OCI-LY7 (cell line): ENCODE results near the gene KANSL1L. TPM values are rescaled to one million over a fixed set of nuclear protein-coding genes. Genes with fewer than 3 reads are reported as not detected.
"Not testable (repeated sequence)": the region's sequence is repeated elsewhere in the genome, so short reads cannot be mapped to it uniquely, and the experiment has no call there.

Experiments used
- BruUV-seq: library from RNA; stranded (reverse); fragments of 400-500 nt; replicated peaks from 2 replicates; lab custom pipeline; 2021; lab: Mats Ljungman, UMichigan
- CTCF ChIA-PET: fragments of 300-600 bp; sonication (Branson Sonifier 250); formaldehyde crosslinking; loops from one replicate; lab custom pipeline; 2022; ENCODE audit warnings: antibody characterized with exemption; ENCODE audit not compliant: unreplicated experiment; lab: Charles Lee
- POLR2A ChIA-PET: fragments of 300-600 bp; sonication (Branson Sonifier 250); formaldehyde crosslinking; loops from one replicate; lab custom pipeline; 2022; ENCODE audit warnings: antibody characterized with exemption; lab: Charles Lee
- DNase-seq: peaks from one replicate; pipeline ENCODE4 v3.0.0-alpha.2; 2015; ENCODE audit warnings: low spot score
- H2AFZ ChIP-seq: fragments of 200-600 bp; sonication (generic), shearing (Covaris generic); 2 replicates; pipeline ENCODE4 v1.6.1; 2014; ENCODE audit warnings: mild to moderate bottlenecking, antibody characterized with exemption, low read length, moderate library complexity
- H3K27ac ChIP-seq: fragments of 200-600 bp; sonication (generic); 2 replicates; pipeline ENCODE4 v1.5.1; 2014; ENCODE audit warnings: mixed run types, low read depth, mild to moderate bottlenecking, moderate library complexity, low read length, inconsistent platforms; ENCODE audit not compliant: poor library complexity, severe bottlenecking
- H3K36me3 ChIP-seq: fragments of 200-600 bp; sonication (generic); 2 replicates; pipeline ENCODE4 v1.6.1; 2014; ENCODE audit warnings: mild to moderate bottlenecking, antibody characterized with exemption, low read length, moderate library complexity, mixed read lengths; ENCODE audit not compliant: insufficient read depth
- H3K4me1 ChIP-seq: fragments of 200-600 bp; sonication (generic); 2 replicates; pipeline ENCODE4 v1.5.1; 2014; ENCODE audit warnings: mild to moderate bottlenecking, low read length; ENCODE audit not compliant: insufficient read depth, poor library complexity, severe bottlenecking
- H3K4me2 ChIP-seq: fragments of 200-600 bp; sonication (generic); 2 replicates; pipeline ENCODE4 v1.6.1; 2014; ENCODE audit warnings: mild to moderate bottlenecking, low read length
- H3K4me3 ChIP-seq: fragments of 200-600 bp; sonication (generic); 2 replicates; pipeline ENCODE4 v1.5.1; 2014; ENCODE audit warnings: mild to moderate bottlenecking, low read depth, low read length; ENCODE audit not compliant: poor library complexity, severe bottlenecking
- H3K79me2 ChIP-seq: fragments of 200-600 bp; sonication (generic); 2 replicates; pipeline ENCODE4 v1.6.1; 2016; ENCODE audit warnings: low read depth, mild to moderate bottlenecking, low read length, moderate library complexity, mixed read lengths; ENCODE audit not compliant: insufficient read depth
- H3K9me2 ChIP-seq: fragments of 200-600 bp; sonication (generic); 2 replicates; pipeline ENCODE4 v1.6.1; 2016; ENCODE audit warnings: mild to moderate bottlenecking, low read length, mixed read lengths; ENCODE audit not compliant: insufficient read depth
- H3K9me3 ChIP-seq: fragments of 200-600 bp; sonication (generic); 2 replicates; pipeline ENCODE4 v1.6.1; 2014; ENCODE audit warnings: mild to moderate bottlenecking, mixed run types, low read length, mixed read lengths
- H4K20me1 ChIP-seq: fragments of 200-600 bp; sonication (generic); 2 replicates; pipeline ENCODE4 v1.6.1; 2014; ENCODE audit warnings: mild to moderate bottlenecking, antibody characterized with exemption, low read length, moderate library complexity, mixed read lengths; ENCODE audit not compliant: insufficient read depth
- CTCF ChIP-seq: fragments of 200-600 bp; sonication (generic); conservative IDR thresholded peaks from 2 replicates; pipeline ENCODE4 v1.5.1; 2014; ENCODE audit warnings: mild to moderate bottlenecking, antibody characterized with exemption, low read length, moderate library complexity, mixed read lengths
- EZH2phosphoT487 ChIP-seq: fragments of 200-600 bp; sonication (generic); IDR thresholded peaks from 2 replicates; pipeline ENCODE4 v1.6.1; 2018; ENCODE audit warnings: low read depth, borderline replicate concordance, mild to moderate bottlenecking, mixed run types, antibody characterized with exemption, low read length, moderate library complexity, mixed read lengths
- intact Hi-C: fragments of 100-400 bp; cut with micrococcal nuclease; formaldehyde crosslinking; loops from one replicate; pipeline ENCODE4 v1.10.0; 2022; ENCODE audit not compliant: unreplicated experiment
- total RNA-seq, 2 experiments: library from RNA; depleted of rRNA in 1 of 2; stranded (reverse); fragments of >200 nt in 1 of 2; shearing (Covaris generic) in 1 of 2; gene quantifications; 2 replicates each; pipeline ENCODE4 v1.2.3, GENCODE V29; 2014 to 2022

Gene KANSL1L
- total RNA-seq, 2 experiments from 2014 or later = 22.0 to 22.9 TPM

DNA sequence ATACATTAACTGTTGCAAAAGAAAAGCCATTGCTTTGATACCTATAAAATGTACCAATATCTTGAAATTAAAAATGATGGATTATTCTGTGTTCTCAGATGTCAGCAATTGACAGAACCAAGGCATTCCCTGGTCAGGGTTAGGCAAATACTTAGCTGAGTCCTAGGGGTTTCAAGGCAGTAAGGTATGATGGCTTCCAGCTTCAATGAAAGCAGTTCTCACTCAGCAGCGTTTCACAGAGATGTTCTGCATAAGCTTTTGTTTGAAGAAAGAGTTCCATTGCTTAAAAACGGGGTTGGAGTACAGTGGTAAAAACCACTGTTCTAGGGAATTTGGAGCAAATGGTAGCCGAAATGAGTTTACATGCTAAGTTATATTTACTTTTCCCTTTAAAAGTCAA is 17.0 kb upstream of the KANSL1L start:
- no peak overlapping the region for H3K4me3 ChIP-seq
- no peaks in the 10 kb centered on the region for H4K20me1 ChIP-seq
- intact Hi-C loops = no loop called here
- no TSS peak for BruUV-seq
- no peaks in the 10 kb centered on the region for H3K4me1 ChIP-seq
- 0 out of 2 replicates have a peak, but pooled peaks cover 4% of the 10 kb centered on the region for H3K9me3 ChIP-seq
- POLR2A ChIA-PET = interaction anchor here (0.9 to 1.0 kb wide), 3 partner anchors 16 to 27 kb away, joined by 3 read pairs; no protein-coding TSS in a partner anchor
- CTCF ChIA-PET = no interaction called here
- no peaks in the 10 kb centered on the region; the same call in 1 of the 2 replicates for H3K36me3 ChIP-seq
- no peak overlapping the region for H3K27ac ChIP-seq
- H2AFZ ChIP-seq = no peak overlapping the region
- TF ChIP-seq EZH2phosphoT487 (no peak), CTCF (no peak)
- H3K79me2 ChIP-seq = no peaks in the 10 kb centered on the region
- no peaks in the 10 kb centered on the region for H3K9me2 ChIP-seq
- no peak for DNase-seq
- no peak overlapping the region for H3K4me2 ChIP-seq

GRCh38 chr2:210183936-210184335 is 12.7 kb upstream of the KANSL1L start:
- H3K9me3 ChIP-seq, BruUV-seq, H3K27ac ChIP-seq, CTCF ChIA-PET, H2AFZ ChIP-seq, DNase-seq, H3K4me2 ChIP-seq, H4K20me1 ChIP-seq, H3K79me2 ChIP-seq, intact Hi-C loops, H3K36me3 ChIP-seq, H3K4me3 ChIP-seq, H3K9me2 ChIP-seq: not testable (repeated sequence)
- POLR2A ChIA-PET = interaction anchor here (1.0 kb wide), 1 partner anchor 9 kb away, joined by 3 read pairs; no protein-coding TSS in a partner anchor
- H3K4me1 ChIP-seq = peaks cover 22% of the 10 kb centered on the region

GRCh38 chr2:210181606-210182088 is 10.4 kb upstream of the KANSL1L start:
- intact Hi-C loops, H4K20me1 ChIP-seq, H3K9me3 ChIP-seq, CTCF ChIA-PET, BruUV-seq, H3K9me2 ChIP-seq, H3K27ac ChIP-seq, H3K36me3 ChIP-seq, H3K79me2 ChIP-seq, H3K4me3 ChIP-seq: not testable (repeated sequence)
- peak; percentile 60 for DNase-seq
- POLR2A ChIA-PET = interaction anchor here (2.8 kb wide), 1 partner anchor 9 kb away, joined by 14 read pairs; the partner anchor contains the start of gene KANSL1L
- Histone ChIP-seq H3K4me1 (peaks cover 22% of the 10 kb centered on the region), H2AFZ (peak overlapping the region; percentile 31; the same call in 1 of the 2 replicates), H3K4me2 (peak overlapping the region; percentile 24; the same call in 1 of the 2 replicates)

DNA sequence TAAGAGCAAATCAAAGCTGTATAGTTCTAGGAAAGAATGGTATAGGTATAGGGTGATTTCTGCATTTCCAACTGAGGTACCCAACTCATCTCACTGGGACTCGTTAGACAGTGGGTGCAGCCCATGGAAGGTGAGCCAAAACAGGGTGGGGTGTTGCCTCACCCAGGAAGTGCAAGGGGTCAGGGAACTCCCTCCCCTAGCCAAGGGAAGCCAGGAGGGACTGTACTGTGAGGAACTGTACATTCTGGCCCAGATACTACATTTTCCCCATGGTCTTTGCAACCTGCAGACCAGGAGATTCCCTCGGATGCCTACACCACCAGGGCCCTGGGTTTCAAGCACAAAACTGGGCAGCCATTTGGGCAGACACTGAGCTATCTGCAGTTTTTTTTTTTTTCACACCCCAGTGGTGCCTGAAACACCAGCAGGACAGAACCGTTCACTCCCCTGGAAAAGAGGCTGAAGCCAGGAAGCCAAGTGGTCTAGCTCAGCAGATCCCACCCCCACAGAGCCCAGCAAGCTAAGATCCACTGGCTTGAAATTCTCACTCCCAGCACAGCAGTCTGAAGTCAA is 9.9 kb upstream of the KANSL1L start:
- H3K4me3 ChIP-seq, DNase-seq, H3K27ac ChIP-seq, CTCF ChIA-PET, BruUV-seq, H3K36me3 ChIP-seq, H4K20me1 ChIP-seq, H3K79me2 ChIP-seq, H3K9me2 ChIP-seq, H3K9me3 ChIP-seq, intact Hi-C loops: not testable (repeated sequence)
- Histone ChIP-seq H3K4me2 (peak overlapping the region; percentile 24; the same call in 1 of the 2 replicates), H2AFZ (peak overlapping the region; percentile 31; the same call in 1 of the 2 replicates), H3K4me1 (peaks cover 22% of the 10 kb centered on the region)
- POLR2A ChIA-PET = interaction anchor here (0.6 to 2.8 kb wide), 3 partner anchors 9 to 166 kb away, joined by 3 to 14 read pairs (median 3); partner anchors contain the start of gene KANSL1L
